ENCODE results near the gene UNC13A. TPM values are rescaled to one million over a fixed set of nuclear protein-coding genes. Genes with fewer than 3 reads are reported as not detected.

UNC13A gene
- total RNA-seq, 4 donors from 2014 or later = 0.16 TPM; not detected in 3

DNA sequence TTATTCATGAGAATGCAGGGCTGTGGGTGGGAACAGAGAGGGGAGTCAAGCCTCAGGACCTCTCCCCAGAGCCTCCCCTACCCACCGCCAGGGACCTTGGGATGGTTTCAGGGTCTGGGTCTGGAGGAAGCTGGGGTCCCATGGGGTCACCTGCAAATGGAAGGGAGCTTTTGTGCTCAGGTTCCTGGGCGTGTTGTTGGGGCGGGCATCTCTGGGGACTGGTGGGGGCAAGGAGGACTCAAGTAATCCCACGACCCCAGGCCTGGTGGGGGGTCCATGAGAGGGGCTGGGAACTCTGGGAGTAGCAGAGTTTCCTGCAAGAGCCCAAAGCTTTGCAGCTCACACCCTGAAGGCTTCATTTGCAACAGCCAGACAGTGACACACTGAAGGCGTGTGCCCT lies 60.2 kb downstream of the UNC13A start:
- DNase-seq (ENCODE audit: low spot score in 2 of 2) = no peak
- H3K36me3 ChIP-seq = no peaks in the 10 kb centered on the region
- no peak overlapping the region for H3K4me3 ChIP-seq
- H3K9me3 ChIP-seq = no peaks in the 10 kb centered on the region
- H3K4me1 ChIP-seq = no peaks in the 10 kb centered on the region
- no peaks in the 10 kb centered on the region for H3K27me3 ChIP-seq
- TF ChIP-seq POLR2AphosphoS5 (IDR thresholded peaks at IDR 0.05) (no peak), EP300 (IDR thresholded peaks at IDR 0.05) (no peak)
- WGBS = 69% methylated on average over 5 of the region's 5 CpGs
- no peak overlapping the region for H3K27ac ChIP-seq

- H3K9me3 ChIP-seq = peaks cover under 1% of the 10 kb centered on the region
- no peaks in the 10 kb centered on the region for H3K27me3 ChIP-seq
- H3K4me3 ChIP-seq = no peak overlapping the region
- H3K4me1 ChIP-seq = no peaks in the 10 kb centered on the region
- no peaks in the 10 kb centered on the region for H3K36me3 ChIP-seq
- DNase-seq (ENCODE audit: low spot score in 2 of 2) = no peak
- no peak overlapping the region for H3K27ac ChIP-seq
- TF ChIP-seq CTCF (IDR thresholded peaks at IDR 0.05) (no peak), POLR2AphosphoS5 (IDR thresholded peaks at IDR 0.05) (no peak), EP300 (IDR thresholded peaks at IDR 0.05) (no peak), POLR2A (IDR thresholded peaks at IDR 0.05) (no peak)
- 85% methylated on average over 2 of the region's 3 CpGs for WGBS
Measured at GRCh38 chr19:17627161-17627560, 61.0 kb downstream of the UNC13A start.

- no peaks in the 10 kb centered on the region for H3K4me1 ChIP-seq
- no peaks in the 10 kb centered on the region for H3K27me3 ChIP-seq
- 82% methylated on average over 12 of the region's 12 CpGs for WGBS
- H3K27ac ChIP-seq = no peak overlapping the region
- peaks cover 7% of the 10 kb centered on the region for H3K9me3 ChIP-seq
- no peaks in the 10 kb centered on the region for H3K36me3 ChIP-seq
- DNase-seq (ENCODE audit: low spot score in 2 of 2) = no peak
- H3K4me3 ChIP-seq = no peak overlapping the region
- TF ChIP-seq POLR2A (IDR thresholded peaks at IDR 0.05) = no peak
Measured at GRCh38 chr19:17626456-17627015, 61.6 kb downstream of the UNC13A start.

- Histone ChIP-seq H3K4me1 (no peaks in the 10 kb centered on the region), H3K4me3 (no peak overlapping the region), H3K27me3 (no peaks in the 10 kb centered on the region), H3K9me3 (peaks cover 8% of the 10 kb centered on the region), H3K36me3 (no peaks in the 10 kb centered on the region), H3K27ac (no peak overlapping the region)
- DNase-seq (ENCODE audit: low spot score in 2 of 2) = no peak
- 85% methylated on average over 2 of the region's 2 CpGs for WGBS
- TF ChIP-seq EP300 (IDR thresholded peaks at IDR 0.05) (no peak), CTCF (IDR thresholded peaks at IDR 0.05) (no peak), POLR2A (IDR thresholded peaks at IDR 0.05) (no peak), POLR2AphosphoS5 (IDR thresholded peaks at IDR 0.05) (no peak)
Measured at GRCh38 chr19:17625980-17626379, 62.2 kb downstream of the UNC13A start.

DNA sequence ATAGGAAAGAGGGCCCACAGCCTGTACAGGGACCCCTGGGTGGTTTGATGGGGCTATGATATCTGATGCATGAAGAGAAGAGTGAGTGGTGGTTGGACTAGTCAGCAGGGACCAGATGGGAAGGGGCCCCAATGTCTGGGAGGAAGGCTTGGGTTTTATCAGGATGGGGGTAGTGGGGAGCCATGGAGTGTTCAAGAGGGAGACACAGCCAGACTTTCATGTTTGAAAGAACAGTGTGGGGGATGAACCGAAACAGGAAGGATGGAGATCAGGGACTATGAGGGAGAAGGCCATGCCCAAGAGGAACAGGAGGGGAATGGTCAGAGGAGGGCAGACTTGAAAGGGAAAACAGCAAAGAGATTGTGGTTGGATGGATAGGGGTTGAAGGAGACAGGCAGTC lies 63.1 kb downstream of the UNC13A start:
- no peak overlapping the region for H3K4me3 ChIP-seq
- TF ChIP-seq EP300 (IDR thresholded peaks at IDR 0.05) = no peak
- TF ChIP-seq CTCF (IDR thresholded peaks at IDR 0.05) = no peak
- no peak for TF ChIP-seq POLR2A (IDR thresholded peaks at IDR 0.05)
- TF ChIP-seq POLR2AphosphoS5 (IDR thresholded peaks at IDR 0.05) = no peak
- no peak overlapping the region for H3K27ac ChIP-seq
- no peak for DNase-seq (ENCODE audit: low spot score in 2 of 2)
- 86% methylated on average over 1 of the region's 1 CpG for WGBS
- H3K9me3 ChIP-seq = peaks cover 8% of the 10 kb centered on the region
- H3K4me1 ChIP-seq = no peaks in the 10 kb centered on the region
- no peaks in the 10 kb centered on the region for H3K36me3 ChIP-seq
- H3K27me3 ChIP-seq = peaks cover 7% of the 10 kb centered on the region

GRCh38 chr19:17624314-17624991 lies 63.7 kb downstream of the UNC13A start:
- H3K4me1 ChIP-seq = no peaks in the 10 kb centered on the region
- H3K9me3 ChIP-seq = peaks cover 8% of the 10 kb centered on the region
- TF ChIP-seq EP300 (IDR thresholded peaks at IDR 0.05) (no peak), POLR2AphosphoS5 (IDR thresholded peaks at IDR 0.05) (no peak), CTCF (IDR thresholded peaks at IDR 0.05) (no peak), POLR2A (IDR thresholded peaks at IDR 0.05) (no peak)
- no peak for DNase-seq (ENCODE audit: low spot score in 2 of 2)
- H3K4me3 ChIP-seq = no peak overlapping the region
- H3K27me3 ChIP-seq = peaks cover 12% of the 10 kb centered on the region
- H3K36me3 ChIP-seq = no peaks in the 10 kb centered on the region
- WGBS = 88% methylated on average over 16 of the region's 16 CpGs
- no peak overlapping the region for H3K27ac ChIP-seq

All from suprapubic skin (tissue), 4 donors.